ENCODE results near the gene GASK1A.

The GASK1A gene

GRCh38 chr3:42999632-43000031 is 20.5 kb downstream of the GASK1A start:
- Histone ChIP-seq H3K4me1 (ENCODE audit: control insufficient read depth, insufficient read depth, low read length) (no peaks in the 10 kb centered on the region), H3K9me3 (ENCODE audit: control insufficient read depth, low read length) (no peaks in the 10 kb centered on the region), H3K27ac (ENCODE audit: insufficient read depth, low read depth, low read length, poor library complexity, severe bottlenecking) (no peak overlapping the region), H3K36me3 (ENCODE audit: control insufficient read depth, insufficient read depth, low read length) (no peaks in the 10 kb centered on the region), H3K4me3 (ENCODE audit: insufficient read depth, low read depth, low read length) (no peak overlapping the region), H3K27me3 (ENCODE audit: control insufficient read depth, insufficient read depth, low read length, poor library complexity, severe bottlenecking) (no peaks in the 10 kb centered on the region)
- 89 to 92% methylated on average over 4 of the region's 4 CpGs for WGBS, 2 experiments

DNA sequence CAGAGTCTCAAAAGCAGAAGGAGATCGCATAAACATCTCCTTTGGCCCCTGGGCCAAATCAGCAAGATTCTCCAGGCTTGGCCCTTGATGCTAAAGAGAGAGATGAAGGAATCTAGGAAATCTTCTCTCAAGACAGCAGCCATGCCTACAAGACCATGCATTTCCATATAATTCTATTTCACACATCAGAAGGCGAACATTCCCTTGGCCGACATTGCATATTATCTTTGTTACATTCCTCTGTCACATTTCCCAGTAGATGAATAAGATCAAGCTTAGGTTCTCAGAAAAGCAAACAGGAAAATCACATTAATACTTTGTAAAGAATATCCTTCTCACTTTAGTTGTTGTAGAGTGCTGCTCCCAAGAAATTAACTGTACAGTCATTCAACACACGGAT is 21.3 kb downstream of the GASK1A start:
- H3K4me1 ChIP-seq (ENCODE audit: control insufficient read depth, insufficient read depth, low read length) = no peaks in the 10 kb centered on the region
- 93 to 97% methylated on average over 4 of the region's 4 CpGs for WGBS, 2 experiments

GRCh38 chr3:43001094-43001553 is 22.0 kb downstream of the GASK1A start:
- no peak overlapping the region for H3K27ac ChIP-seq (ENCODE audit: insufficient read depth, low read depth, low read length, poor library complexity, severe bottlenecking)
- H3K4me3 ChIP-seq (ENCODE audit: insufficient read depth, low read depth, low read length) = no peak overlapping the region
- H3K9me3 ChIP-seq (ENCODE audit: control insufficient read depth, low read length) = no peaks in the 10 kb centered on the region
- H3K36me3 ChIP-seq (ENCODE audit: control insufficient read depth, insufficient read depth, low read length) = no peaks in the 10 kb centered on the region
- H3K27me3 ChIP-seq (ENCODE audit: control insufficient read depth, insufficient read depth, low read length, poor library complexity, severe bottlenecking) = no peaks in the 10 kb centered on the region
- no peaks in the 10 kb centered on the region for H3K4me1 ChIP-seq (ENCODE audit: control insufficient read depth, insufficient read depth, low read length)
- WGBS, 2 experiments = 95 to 96% methylated on average over 8 of the region's 8 CpGs

More for the DNA sequence above, 21.3 kb downstream of the GASK1A start:
- no peaks in the 10 kb centered on the region for H3K9me3 ChIP-seq (ENCODE audit: control insufficient read depth, low read length)
- no peak overlapping the region for H3K4me3 ChIP-seq (ENCODE audit: insufficient read depth, low read depth, low read length)
- no peaks in the 10 kb centered on the region for H3K36me3 ChIP-seq (ENCODE audit: control insufficient read depth, insufficient read depth, low read length)
- H3K27me3 ChIP-seq (ENCODE audit: control insufficient read depth, insufficient read depth, low read length, poor library complexity, severe bottlenecking) = no peaks in the 10 kb centered on the region
- H3K27ac ChIP-seq (ENCODE audit: insufficient read depth, low read depth, low read length, poor library complexity, severe bottlenecking) = no peak overlapping the region

DNA sequence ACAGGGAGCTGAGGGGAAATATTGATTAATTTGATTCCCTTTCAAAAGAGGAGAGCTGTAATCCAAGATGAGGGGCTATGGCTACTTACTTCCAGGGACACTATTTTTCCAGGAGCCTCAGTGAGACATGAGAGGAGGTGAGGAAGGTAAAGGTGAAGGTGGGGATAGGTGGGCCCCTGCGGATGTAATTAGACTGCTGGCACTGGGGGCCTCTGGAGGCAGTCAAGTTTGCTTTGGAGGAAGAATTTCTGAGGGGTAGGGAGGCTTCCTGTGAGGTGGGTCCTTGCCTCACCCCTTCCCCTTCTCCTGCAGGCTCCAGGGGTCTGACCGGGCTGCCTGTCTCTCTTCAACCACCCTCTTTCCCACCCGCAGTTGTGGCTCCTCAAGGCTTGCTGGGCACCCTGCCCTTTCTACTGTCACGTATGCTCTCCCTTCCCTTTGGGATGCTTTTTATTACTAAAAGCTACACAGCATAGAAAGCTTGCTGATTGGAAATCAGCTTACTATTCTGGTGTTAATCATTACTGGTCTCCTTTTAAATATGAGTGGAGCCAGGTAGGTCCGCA is 22.5 kb downstream of the GASK1A start:
- Histone ChIP-seq H3K27ac (ENCODE audit: insufficient read depth, low read depth, low read length, poor library complexity, severe bottlenecking) (no peak overlapping the region), H3K4me1 (ENCODE audit: control insufficient read depth, insufficient read depth, low read length) (no peaks in the 10 kb centered on the region), H3K4me3 (ENCODE audit: insufficient read depth, low read depth, low read length) (no peak overlapping the region), H3K27me3 (ENCODE audit: control insufficient read depth, insufficient read depth, low read length, poor library complexity, severe bottlenecking) (no peaks in the 10 kb centered on the region), H3K9me3 (ENCODE audit: control insufficient read depth, low read length) (no peaks in the 10 kb centered on the region), H3K36me3 (ENCODE audit: control insufficient read depth, insufficient read depth, low read length) (no peaks in the 10 kb centered on the region)
- WGBS, 2 experiments = 83 to 86% methylated on average over 5 of the region's 5 CpGs

GRCh38 chr3:43004282-43004681 is 25.2 kb downstream of the GASK1A start:
- WGBS, 2 experiments = 95 to 97% methylated on average over 3 to 4 of the region's 4 CpGs
- H3K9me3 ChIP-seq (ENCODE audit: control insufficient read depth, low read length) = no peaks in the 10 kb centered on the region
- no peak overlapping the region for H3K27ac ChIP-seq (ENCODE audit: insufficient read depth, low read depth, low read length, poor library complexity, severe bottlenecking)
- H3K27me3 ChIP-seq (ENCODE audit: control insufficient read depth, insufficient read depth, low read length, poor library complexity, severe bottlenecking) = no peaks in the 10 kb centered on the region
- H3K4me3 ChIP-seq (ENCODE audit: insufficient read depth, low read depth, low read length) = no peak overlapping the region
- H3K4me1 ChIP-seq (ENCODE audit: control insufficient read depth, insufficient read depth, low read length) = no peaks in the 10 kb centered on the region
- no peaks in the 10 kb centered on the region for H3K36me3 ChIP-seq (ENCODE audit: control insufficient read depth, insufficient read depth, low read length)

DNA sequence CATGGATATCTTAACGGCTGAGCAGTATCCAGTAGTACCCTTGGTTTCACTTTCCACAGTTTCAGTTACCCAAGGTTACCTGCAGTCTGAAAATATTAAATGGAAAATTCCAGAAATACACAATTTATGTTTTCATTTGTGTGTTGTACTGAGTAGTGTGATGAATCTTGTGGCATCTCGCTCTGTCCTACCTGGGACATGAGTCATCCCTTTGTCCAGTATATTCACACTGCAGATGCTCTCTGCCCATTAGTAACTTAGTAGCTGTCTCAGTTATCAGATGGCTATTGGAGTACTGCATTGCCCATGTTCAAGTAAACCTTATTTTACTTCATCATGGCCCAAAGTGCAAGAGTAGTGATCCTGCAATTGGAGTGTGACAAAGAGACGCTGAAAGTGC is 26.1 kb downstream of the GASK1A start:
- Histone ChIP-seq H3K9me3 (ENCODE audit: control insufficient read depth, low read length) (no peaks in the 10 kb centered on the region), H3K27ac (ENCODE audit: insufficient read depth, low read depth, low read length, poor library complexity, severe bottlenecking) (no peak overlapping the region), H3K27me3 (ENCODE audit: control insufficient read depth, insufficient read depth, low read length, poor library complexity, severe bottlenecking) (no peaks in the 10 kb centered on the region), H3K36me3 (ENCODE audit: control insufficient read depth, insufficient read depth, low read length) (no peaks in the 10 kb centered on the region), H3K4me3 (ENCODE audit: insufficient read depth, low read depth, low read length) (no peak overlapping the region), H3K4me1 (ENCODE audit: control insufficient read depth, insufficient read depth, low read length) (no peaks in the 10 kb centered on the region)
- 93 to 99% methylated on average over 3 of the region's 3 CpGs for WGBS, 2 experiments

DNA sequence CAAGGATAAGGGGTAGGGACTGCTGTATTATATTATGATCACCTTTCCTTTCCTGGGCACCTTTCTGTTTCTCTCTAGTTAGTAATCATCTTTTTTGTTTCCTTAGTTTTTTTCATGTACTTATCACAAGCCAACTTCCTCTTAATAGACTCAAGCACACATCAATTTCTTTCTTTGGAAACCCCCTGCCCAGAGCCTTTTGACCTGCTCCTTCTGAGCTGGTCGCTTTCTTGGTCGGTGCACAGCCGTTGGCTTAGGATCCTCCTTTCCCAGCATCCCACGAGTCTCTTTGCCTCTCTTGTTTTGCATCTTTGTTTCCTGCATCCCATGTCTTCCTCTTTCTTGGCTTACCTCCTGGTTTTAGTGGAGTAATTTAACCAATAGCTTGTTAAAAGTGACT is 26.9 kb downstream of the GASK1A start:
- Histone ChIP-seq H3K4me1 (ENCODE audit: control insufficient read depth, insufficient read depth, low read length) (no peaks in the 10 kb centered on the region), H3K4me3 (ENCODE audit: insufficient read depth, low read depth, low read length) (no peak overlapping the region), H3K9me3 (ENCODE audit: control insufficient read depth, low read length) (no peaks in the 10 kb centered on the region), H3K36me3 (ENCODE audit: control insufficient read depth, insufficient read depth, low read length) (no peaks in the 10 kb centered on the region), H3K27ac (ENCODE audit: insufficient read depth, low read depth, low read length, poor library complexity, severe bottlenecking) (no peak overlapping the region), H3K27me3 (ENCODE audit: control insufficient read depth, insufficient read depth, low read length, poor library complexity, severe bottlenecking) (no peaks in the 10 kb centered on the region)
- 86% methylated on average over 4 of the region's 4 CpGs for WGBS, 2 experiments

DNA sequence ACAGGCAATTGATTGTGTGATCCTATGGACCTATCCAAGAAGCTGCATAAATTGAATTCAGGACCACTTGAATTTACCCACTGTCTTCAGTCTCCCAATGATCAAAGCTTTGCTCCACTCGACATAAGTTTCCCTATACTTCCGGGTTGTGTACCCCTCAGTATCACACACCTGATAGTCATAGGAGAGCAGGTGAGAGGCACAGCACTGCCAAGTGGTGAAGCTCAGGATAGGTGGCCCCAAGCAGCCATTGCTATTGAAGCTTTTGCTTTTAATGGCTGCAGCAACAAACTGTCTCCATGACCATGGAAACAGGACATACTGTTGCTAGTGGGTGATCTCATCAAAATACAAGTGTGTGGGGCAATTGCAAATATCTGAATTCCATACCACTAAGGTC is 27.7 kb downstream of the GASK1A start:
- WGBS, 2 experiments = 89 to 92% methylated on average over 2 of the region's 2 CpGs
- no peaks in the 10 kb centered on the region for H3K36me3 ChIP-seq (ENCODE audit: control insufficient read depth, insufficient read depth, low read length)
- no peaks in the 10 kb centered on the region for H3K4me1 ChIP-seq (ENCODE audit: control insufficient read depth, insufficient read depth, low read length)
- H3K9me3 ChIP-seq (ENCODE audit: control insufficient read depth, low read length) = no peaks in the 10 kb centered on the region
- H3K4me3 ChIP-seq (ENCODE audit: insufficient read depth, low read depth, low read length) = no peak overlapping the region
- no peak overlapping the region for H3K27ac ChIP-seq (ENCODE audit: insufficient read depth, low read depth, low read length, poor library complexity, severe bottlenecking)
- H3K27me3 ChIP-seq (ENCODE audit: control insufficient read depth, insufficient read depth, low read length, poor library complexity, severe bottlenecking) = no peaks in the 10 kb centered on the region

- Histone ChIP-seq H3K27me3 (ENCODE audit: control insufficient read depth, insufficient read depth, low read length, poor library complexity, severe bottlenecking) (no peaks in the 10 kb centered on the region), H3K27ac (ENCODE audit: insufficient read depth, low read depth, low read length, poor library complexity, severe bottlenecking) (no peak overlapping the region), H3K9me3 (ENCODE audit: control insufficient read depth, low read length) (no peaks in the 10 kb centered on the region), H3K4me3 (ENCODE audit: insufficient read depth, low read depth, low read length) (no peak overlapping the region), H3K4me1 (ENCODE audit: control insufficient read depth, insufficient read depth, low read length) (no peaks in the 10 kb centered on the region), H3K36me3 (ENCODE audit: control insufficient read depth, insufficient read depth, low read length) (no peaks in the 10 kb centered on the region)
- 93 to 99% methylated on average over 3 of the region's 3 CpGs for WGBS, 2 experiments
These were observed 30.4 kb downstream of the GASK1A start for GRCh38 chr3:43009547-43009946.

DNA sequence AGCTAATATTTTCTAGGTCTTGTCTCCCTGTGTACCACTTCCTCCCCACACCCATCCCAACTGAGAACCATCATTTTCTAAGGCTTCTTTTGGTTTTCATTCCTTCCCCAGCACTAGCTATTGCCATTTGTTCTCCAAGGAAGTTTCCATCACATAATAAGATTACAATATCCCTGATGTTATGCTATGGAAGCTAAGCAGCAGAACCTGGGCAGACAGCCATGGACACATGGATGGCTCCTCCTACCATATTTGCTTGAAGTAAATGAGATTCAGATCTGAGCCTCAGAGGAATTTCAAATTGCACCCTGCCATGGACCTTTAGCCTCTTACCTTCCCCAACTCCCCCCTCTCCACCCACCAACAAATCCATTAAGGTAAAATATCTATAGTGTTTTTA is 31.5 kb downstream of the GASK1A start:
- H3K27me3 ChIP-seq (ENCODE audit: control insufficient read depth, insufficient read depth, low read length, poor library complexity, severe bottlenecking) = no peaks in the 10 kb centered on the region
- no peaks in the 10 kb centered on the region for H3K4me1 ChIP-seq (ENCODE audit: control insufficient read depth, insufficient read depth, low read length)
- H3K36me3 ChIP-seq (ENCODE audit: control insufficient read depth, insufficient read depth, low read length) = no peaks in the 10 kb centered on the region
- H3K27ac ChIP-seq (ENCODE audit: insufficient read depth, low read depth, low read length, poor library complexity, severe bottlenecking) = no peak overlapping the region
- no peak overlapping the region for H3K4me3 ChIP-seq (ENCODE audit: insufficient read depth, low read depth, low read length)
- H3K9me3 ChIP-seq (ENCODE audit: control insufficient read depth, low read length) = no peaks in the 10 kb centered on the region

- WGBS, 2 experiments = 84 to 89% methylated on average over 3 of the region's 3 CpGs
- Histone ChIP-seq H3K27ac (ENCODE audit: insufficient read depth, low read depth, low read length, poor library complexity, severe bottlenecking) (no peak overlapping the region), H3K36me3 (ENCODE audit: control insufficient read depth, insufficient read depth, low read length) (no peaks in the 10 kb centered on the region), H3K4me3 (ENCODE audit: insufficient read depth, low read depth, low read length) (no peak overlapping the region), H3K4me1 (ENCODE audit: control insufficient read depth, insufficient read depth, low read length) (no peaks in the 10 kb centered on the region), H3K9me3 (ENCODE audit: control insufficient read depth, low read length) (no peaks in the 10 kb centered on the region), H3K27me3 (ENCODE audit: control insufficient read depth, insufficient read depth, low read length, poor library complexity, severe bottlenecking) (no peaks in the 10 kb centered on the region)
These were observed 32.5 kb downstream of the GASK1A start for GRCh38 chr3:43011638-43012037.
